ENCODE measurements around the gene NOS1AP. TPM values are rescaled to one million over a fixed set of nuclear protein-coding genes. Genes with fewer than 3 reads are reported as not detected.

NOS1AP gene
- total and polyA plus RNA-seq, 2 experiments from 2014 or later: 5.8 to 6.6 TPM

DNA sequence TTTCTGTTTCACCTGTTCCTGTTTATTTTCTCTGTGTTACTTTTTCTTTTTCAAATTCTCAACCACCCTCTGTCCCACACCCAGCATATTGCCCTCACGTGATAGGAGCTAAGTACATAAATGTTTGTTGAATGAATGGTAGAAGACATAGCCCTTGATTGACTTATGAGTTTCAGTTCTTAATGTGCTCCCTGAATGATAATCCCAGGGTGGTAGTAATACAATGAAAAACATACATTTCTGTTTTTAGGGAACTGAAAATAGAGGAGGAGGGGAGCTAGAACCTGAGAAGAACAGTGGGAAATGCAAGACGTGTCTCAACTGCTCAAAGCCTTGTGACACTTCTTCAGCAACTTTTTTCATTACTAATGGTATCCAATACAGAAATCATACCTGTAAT, 160.1 kb downstream of the NOS1AP start (continued):
- no peak for TF ChIP-seq ZNF114 (CRISPR knock-in tag; IDR thresholded peaks at IDR 0.05)
- TF ChIP-seq EZH2 (IDR thresholded peaks at IDR 0.05; ENCODE audit: low read depth, unreplicated experiment): no peak
- no peak for TF ChIP-seq STAT1 (IDR thresholded peaks at IDR 0.05; ENCODE audit: unreplicated experiment)
- TF ChIP-seq NANOG (IDR thresholded peaks at IDR 0.05; ENCODE audit: borderline replicate concordance): no peak
- TF ChIP-seq ZNF331 (CRISPR knock-in tag; IDR thresholded peaks at IDR 0.05; ENCODE audit: low read depth): no peak

DNA sequence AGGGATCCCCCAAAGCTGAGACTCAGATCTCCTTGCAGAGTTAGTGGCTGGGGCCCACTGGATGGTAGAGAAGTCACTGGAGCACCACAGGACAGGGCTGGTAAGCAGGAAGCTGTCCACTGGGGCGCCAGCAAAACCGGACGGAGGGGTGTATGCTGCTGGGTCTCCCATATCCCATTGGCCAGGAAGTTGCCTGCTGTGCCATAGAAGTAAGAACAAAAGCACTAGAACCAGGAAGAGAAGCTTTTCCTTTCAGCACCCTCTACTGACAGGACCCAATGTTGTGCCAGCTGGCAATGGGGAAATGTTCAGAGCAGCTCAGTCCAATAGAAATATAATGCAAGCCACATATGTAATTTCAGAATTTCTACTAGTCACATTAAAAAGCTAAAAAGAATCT, 160.6 kb downstream of the NOS1AP start:
- H3K4me3 ChIP-seq: 0 out of 2 replicates have a peak overlapping the region, but pooled peaks have one; percentile 14
- Mint-ChIP-seq H3K9me3 (no peaks in the 10 kb centered on the region), H3K4me1 (peaks cover 67% of the 10 kb centered on the region), H3K27ac (peak overlapping the region; percentile 51), H3K4me3 (peak overlapping the region; percentile 43), H3K36me3 (ENCODE audit: low read depth) (no peaks in the 10 kb centered on the region), H3K27me3 (ENCODE audit: insufficient read depth, low read depth, poor library complexity) (no peaks in the 10 kb centered on the region)
- H3K4me2 ChIP-seq: peak overlapping the region; percentile 10
- H3K4me1 ChIP-seq (ENCODE audit: insufficient read depth): peaks cover 52% of the 10 kb centered on the region
- no peaks in the 10 kb centered on the region; the same call in 1 of the 2 replicates for H4K20me1 ChIP-seq (replicated peaks; ENCODE audit: insufficient read depth)
- ATAC-seq (peak; percentile 94), DNase-seq (ENCODE audit: low spot score) (peak; percentile 82)
- H3K79me2 ChIP-seq (replicated peaks; ENCODE audit: insufficient read depth): peaks cover 9% of the 10 kb centered on the region; the same call in 1 of the 2 replicates
- H3K27me3 ChIP-seq (ENCODE audit: insufficient read depth): peaks cover 13% of the 10 kb centered on the region
- H3F3A ChIP-seq (replicated peaks; ENCODE audit: low read depth): no peaks in the 10 kb centered on the region
- H2AFZ ChIP-seq: no peak overlapping the region
- H3K27ac ChIP-seq (ENCODE audit: low read depth): no peak overlapping the region
- peaks cover 7% of the 10 kb centered on the region; the same call in 1 of the 2 replicates for H3K9me2 ChIP-seq (ENCODE audit: insufficient read depth)
- no peaks in the 10 kb centered on the region for H3K36me3 ChIP-seq (ENCODE audit: insufficient read depth)
- TF ChIP-seq NANOG (IDR thresholded peaks at IDR 0.05; ENCODE audit: borderline replicate concordance): no peak; the same call in 1 of the 2 replicates
- TF ChIP-seq EZH2 (IDR thresholded peaks at IDR 0.05; ENCODE audit: low read depth, unreplicated experiment): no peak
- no peak for TF ChIP-seq STAT1 (IDR thresholded peaks at IDR 0.05; ENCODE audit: unreplicated experiment)
- no peak for TF ChIP-seq ZNF114 (CRISPR knock-in tag; IDR thresholded peaks at IDR 0.05)
- no peak for TF ChIP-seq JUNB (IDR thresholded peaks at IDR 0.05; ENCODE audit: unreplicated experiment)
- TF ChIP-seq, protein P1, sequence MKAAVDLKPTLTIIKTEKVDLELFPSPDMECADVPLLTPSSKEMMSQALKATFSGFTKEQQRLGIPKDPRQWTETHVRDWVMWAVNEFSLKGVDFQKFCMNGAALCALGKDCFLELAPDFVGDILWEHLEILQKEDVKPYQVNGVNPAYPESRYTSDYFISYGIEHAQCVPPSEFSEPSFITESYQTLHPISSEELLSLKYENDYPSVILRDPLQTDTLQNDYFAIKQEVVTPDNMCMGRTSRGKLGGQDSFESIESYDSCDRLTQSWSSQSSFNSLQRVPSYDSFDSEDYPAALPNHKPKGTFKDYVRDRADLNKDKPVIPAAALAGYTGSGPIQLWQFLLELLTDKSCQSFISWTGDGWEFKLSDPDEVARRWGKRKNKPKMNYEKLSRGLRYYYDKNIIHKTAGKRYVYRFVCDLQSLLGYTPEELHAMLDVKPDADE (IDR thresholded peaks at IDR 0.05): peak; percentile 90
- TF ChIP-seq EZH2phosphoT487 (IDR thresholded peaks at IDR 0.05; ENCODE audit: unreplicated experiment): no peak
- TF ChIP-seq, protein P2, sequence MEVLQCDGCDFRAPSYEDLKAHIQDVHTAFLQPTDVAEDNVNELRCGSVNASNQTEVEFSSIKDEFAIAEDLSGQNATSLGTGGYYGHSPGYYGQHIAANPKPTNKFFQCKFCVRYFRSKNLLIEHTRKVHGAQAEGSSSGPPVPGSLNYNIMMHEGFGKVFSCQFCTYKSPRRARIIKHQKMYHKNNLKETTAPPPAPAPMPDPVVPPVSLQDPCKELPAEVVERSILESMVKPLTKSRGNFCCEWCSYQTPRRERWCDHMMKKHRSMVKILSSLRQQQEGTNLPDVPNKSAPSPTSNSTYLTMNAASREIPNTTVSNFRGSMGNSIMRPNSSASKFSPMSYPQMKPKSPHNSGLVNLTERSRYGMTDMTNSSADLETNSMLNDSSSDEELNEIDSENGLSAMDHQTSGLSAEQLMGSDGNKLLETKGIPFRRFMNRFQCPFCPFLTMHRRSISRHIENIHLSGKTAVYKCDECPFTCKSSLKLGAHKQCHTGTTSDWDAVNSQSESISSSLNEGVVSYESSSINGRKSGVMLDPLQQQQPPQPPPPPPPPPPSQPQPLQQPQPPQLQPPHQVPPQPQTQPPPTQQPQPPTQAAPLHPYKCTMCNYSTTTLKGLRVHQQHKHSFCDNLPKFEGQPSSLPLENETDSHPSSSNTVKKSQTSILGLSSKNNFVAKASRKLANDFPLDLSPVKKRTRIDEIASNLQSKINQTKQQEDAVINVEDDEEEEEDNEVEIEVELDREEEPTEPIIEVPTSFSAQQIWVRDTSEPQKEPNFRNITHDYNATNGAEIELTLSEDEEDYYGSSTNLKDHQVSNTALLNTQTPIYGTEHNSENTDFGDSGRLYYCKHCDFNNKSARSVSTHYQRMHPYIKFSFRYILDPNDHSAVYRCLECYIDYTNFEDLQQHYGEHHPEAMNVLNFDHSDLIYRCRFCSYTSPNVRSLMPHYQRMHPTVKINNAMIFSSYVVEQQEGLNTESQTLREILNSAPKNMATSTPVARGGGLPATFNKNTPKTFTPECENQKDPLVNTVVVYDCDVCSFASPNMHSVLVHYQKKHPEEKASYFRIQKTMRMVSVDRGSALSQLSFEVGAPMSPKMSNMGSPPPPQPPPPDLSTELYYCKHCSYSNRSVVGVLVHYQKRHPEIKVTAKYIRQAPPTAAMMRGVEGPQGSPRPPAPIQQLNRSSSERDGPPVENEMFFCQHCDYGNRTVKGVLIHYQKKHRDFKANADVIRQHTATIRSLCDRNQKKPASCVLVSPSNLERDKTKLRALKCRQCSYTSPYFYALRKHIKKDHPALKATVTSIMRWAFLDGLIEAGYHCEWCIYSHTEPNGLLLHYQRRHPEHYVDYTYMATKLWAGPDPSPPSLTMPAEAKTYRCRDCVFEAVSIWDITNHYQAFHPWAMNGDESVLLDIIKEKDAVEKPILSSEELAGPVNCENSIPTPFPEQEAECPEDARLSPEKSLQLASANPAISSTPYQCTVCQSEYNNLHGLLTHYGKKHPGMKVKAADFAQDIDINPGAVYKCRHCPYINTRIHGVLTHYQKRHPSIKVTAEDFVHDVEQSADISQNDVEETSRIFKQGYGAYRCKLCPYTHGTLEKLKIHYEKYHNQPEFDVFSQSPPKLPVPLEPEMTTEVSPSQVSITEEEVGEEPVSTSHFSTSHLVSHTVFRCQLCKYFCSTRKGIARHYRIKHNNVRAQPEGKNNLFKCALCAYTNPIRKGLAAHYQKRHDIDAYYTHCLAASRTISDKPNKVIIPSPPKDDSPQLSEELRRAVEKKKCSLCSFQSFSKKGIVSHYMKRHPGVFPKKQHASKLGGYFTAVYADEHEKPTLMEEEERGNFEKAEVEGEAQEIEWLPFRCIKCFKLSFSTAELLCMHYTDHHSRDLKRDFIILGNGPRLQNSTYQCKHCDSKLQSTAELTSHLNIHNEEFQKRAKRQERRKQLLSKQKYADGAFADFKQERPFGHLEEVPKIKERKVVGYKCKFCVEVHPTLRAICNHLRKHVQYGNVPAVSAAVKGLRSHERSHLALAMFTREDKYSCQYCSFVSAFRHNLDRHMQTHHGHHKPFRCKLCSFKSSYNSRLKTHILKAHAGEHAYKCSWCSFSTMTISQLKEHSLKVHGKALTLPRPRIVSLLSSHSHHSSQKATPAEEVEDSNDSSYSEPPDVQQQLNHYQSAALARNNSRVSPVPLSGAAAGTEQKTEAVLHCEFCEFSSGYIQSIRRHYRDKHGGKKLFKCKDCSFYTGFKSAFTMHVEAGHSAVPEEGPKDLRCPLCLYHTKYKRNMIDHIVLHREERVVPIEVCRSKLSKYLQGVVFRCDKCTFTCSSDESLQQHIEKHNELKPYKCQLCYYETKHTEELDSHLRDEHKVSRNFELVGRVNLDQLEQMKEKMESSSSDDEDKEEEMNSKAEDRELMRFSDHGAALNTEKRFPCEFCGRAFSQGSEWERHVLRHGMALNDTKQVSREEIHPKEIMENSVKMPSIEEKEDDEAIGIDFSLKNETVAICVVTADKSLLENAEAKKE (CRISPR knock-in tag; IDR thresholded peaks at IDR 0.05): peak; percentile 86
- TF ChIP-seq, protein P3, sequence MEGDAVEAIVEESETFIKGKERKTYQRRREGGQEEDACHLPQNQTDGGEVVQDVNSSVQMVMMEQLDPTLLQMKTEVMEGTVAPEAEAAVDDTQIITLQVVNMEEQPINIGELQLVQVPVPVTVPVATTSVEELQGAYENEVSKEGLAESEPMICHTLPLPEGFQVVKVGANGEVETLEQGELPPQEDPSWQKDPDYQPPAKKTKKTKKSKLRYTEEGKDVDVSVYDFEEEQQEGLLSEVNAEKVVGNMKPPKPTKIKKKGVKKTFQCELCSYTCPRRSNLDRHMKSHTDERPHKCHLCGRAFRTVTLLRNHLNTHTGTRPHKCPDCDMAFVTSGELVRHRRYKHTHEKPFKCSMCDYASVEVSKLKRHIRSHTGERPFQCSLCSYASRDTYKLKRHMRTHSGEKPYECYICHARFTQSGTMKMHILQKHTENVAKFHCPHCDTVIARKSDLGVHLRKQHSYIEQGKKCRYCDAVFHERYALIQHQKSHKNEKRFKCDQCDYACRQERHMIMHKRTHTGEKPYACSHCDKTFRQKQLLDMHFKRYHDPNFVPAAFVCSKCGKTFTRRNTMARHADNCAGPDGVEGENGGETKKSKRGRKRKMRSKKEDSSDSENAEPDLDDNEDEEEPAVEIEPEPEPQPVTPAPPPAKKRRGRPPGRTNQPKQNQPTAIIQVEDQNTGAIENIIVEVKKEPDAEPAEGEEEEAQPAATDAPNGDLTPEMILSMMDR (conservative IDR thresholded peaks at IDR 0.05; ENCODE audit: low read depth in 2 of 2): peak; percentile 34 to 71; a peak in 2 of 4 replicates
- no peak for TF ChIP-seq REST (IDR thresholded peaks at IDR 0.05; ENCODE audit: unreplicated experiment)
- TF ChIP-seq ZNF331 (CRISPR knock-in tag; IDR thresholded peaks at IDR 0.05; ENCODE audit: low read depth): no peak
- no peak for TF ChIP-seq CREB1 (CRISPR knock-in tag; IDR thresholded peaks at IDR 0.05; ENCODE audit: low read depth)
